Mesenteric fat pad (tissue), 1 donor: ENCODE data around the gene ZNF253. TPM values are rescaled to one million over a fixed set of nuclear protein-coding genes. Genes with fewer than 3 reads are reported as not detected.
"Not testable (repeated sequence)": the region's sequence is repeated elsewhere in the genome, so short reads cannot be mapped to it uniquely, and the experiment has no call there.

Experiments used
- DNase-seq: peaks from one replicate; pipeline ENCODE4 v3.0.0-alpha.2; 2020; ENCODE audit warnings: low spot score
- total RNA-seq: library from RNA; stranded (reverse); fragmentation: NEBNext Ultra II Directional; extraction: Animal tissue kit (Norgen Biotek cat#: 25700); gene quantifications from one replicate; pipeline ENCODE4 v1.2.1, GENCODE V29; 2021
- donor health status: DM: yes; HTN: yes; CAD: no.

Gene ZNF253
- total RNA-seq, 1 donor from 2014 or later, result 6.5 TPM

- not testable (repeated sequence) for DNase-seq
Observed at GRCh38 chr19:19892055-19892941, 26.6 kb downstream of the ZNF253 start.

- DNase-seq, result no peak
Observed at GRCh38 chr19:19900139-19900728, 34.6 kb downstream of the ZNF253 start.

GRCh38 chr19:19900729-19901444 is 35.2 kb downstream of the ZNF253 start, which contains the start of gene ZNF93:
ZNF93 (plus strand) TSS chr19:19900946; CDS start chr19:19901089, 143 bp downstream.
- peak; percentile 93 for DNase-seq

GRCh38 chr19:19907551-19907950 is 41.9 kb downstream of the ZNF253 start:
- not testable (repeated sequence) for DNase-seq

- no peak for DNase-seq
Observed at GRCh38 chr19:19909654-19910053, 44.0 kb downstream of the ZNF253 start.

GRCh38 chr19:19911150-19911549 is 45.5 kb downstream of the ZNF253 start:
- no peak for DNase-seq

GRCh38 chr19:19914596-19914995 is 48.9 kb downstream of the ZNF253 start:
- no peak for DNase-seq

- DNase-seq, result not testable (repeated sequence)
Observed at GRCh38 chr19:19930417-19930816, 64.7 kb downstream of the ZNF253 start.

- not testable (repeated sequence) for DNase-seq
Observed at GRCh38 chr19:19933432-19934314, 68.0 kb downstream of the ZNF253 start.

- DNase-seq, result no peak
Observed at GRCh38 chr19:19937403-19937802, 71.7 kb downstream of the ZNF253 start.

GRCh38 chr19:19938449-19938848 is 72.8 kb downstream of the ZNF253 start:
- no peak for DNase-seq

- no peak for DNase-seq
Observed at GRCh38 chr19:19943848-19944582, 78.3 kb downstream of the ZNF253 start.

Other genes starting within 250 kb of the ZNF253 start
- 2.0 TPM for gene PBX4, start 247.2 kb upstream of the ZNF253 start, total RNA-seq
- 5.8 TPM for gene LPAR2, start 237.7 kb upstream of the ZNF253 start, total RNA-seq
- gene GMIP, start 222.2 kb upstream of the ZNF253 start, total RNA-seq, result 21.3 TPM
- gene ATP13A1, start 202.2 kb upstream of the ZNF253 start, total RNA-seq, result 38.4 TPM
- gene ZNF101, start 197.0 kb upstream of the ZNF253 start, total RNA-seq, result 7.3 TPM
- gene ZNF14, start 132.8 kb upstream of the ZNF253 start, total RNA-seq, result 3.1 TPM
- 16.4 TPM for gene ZNF506, start 44.1 kb upstream of the ZNF253 start, total RNA-seq
- 3.8 TPM for gene ZNF93, start 35.1 kb downstream of the ZNF253 start, total RNA-seq
- gene ZNF682, start 173.6 kb downstream of the ZNF253 start, total RNA-seq, result 4.3 TPM
- gene ZNF90, start 212.1 kb downstream of the ZNF253 start, total RNA-seq, result 1.5 TPM